ENCODE data around the gene GNB5. TPM values are rescaled to one million over a fixed set of nuclear protein-coding genes. Genes with fewer than 3 reads are reported as not detected.

The GNB5 gene
- total and polyA plus RNA-seq, 2 of the 13 experiments (the other 11 are each of a cell fraction or from before 2014, with no cell fraction given) = 13.7 to 14.4 TPM

- TF ChIP-seq E2F5 (CRISPR knock-in tag; conservative IDR thresholded peaks at IDR 0.05) (no peak), ZNF720 (CRISPR knock-in tag; IDR thresholded peaks at IDR 0.05) (no peak), FOXA1 (IDR thresholded peaks at IDR 0.05) (no peak), FOXA1 (CRISPR knock-in tag; IDR thresholded peaks at IDR 0.05) (peak; percentile 77), CBX2 (IDR thresholded peaks at IDR 0.05; ENCODE audit: low read depth, low read length) (no peak), CBX2 (CRISPR knock-in tag; IDR thresholded peaks at IDR 0.05; ENCODE audit: low read depth) (no peak), RAD21 (CRISPR knock-in tag; IDR thresholded peaks at IDR 0.05) (no peak), ZNF569 (CRISPR knock-in tag; IDR thresholded peaks at IDR 0.05; ENCODE audit: borderline replicate concordance) (no peak), TP53 (CRISPR knock-in tag; conservative IDR thresholded peaks at IDR 0.05) (no peak), TAF15 (IDR thresholded peaks at IDR 0.05; ENCODE audit: low read depth, low read length, poor library complexity, severe bottlenecking) (no peak), ZNF510 (CRISPR knock-in tag; IDR thresholded peaks at IDR 0.05; ENCODE audit: low read depth) (no peak), RELA (CRISPR knock-in tag; IDR thresholded peaks at IDR 0.05) (no peak), ZNF747 (CRISPR knock-in tag; IDR thresholded peaks at IDR 0.05; ENCODE audit: borderline replicate concordance) (no peak), HNRNPUL1 (IDR thresholded peaks at IDR 0.05; ENCODE audit: low read depth, low read length) (no peak), KLF16 (CRISPR knock-in tag; IDR thresholded peaks at IDR 0.05) (no peak; a peak in 1 of 4 replicates), ZNF883 (CRISPR knock-in tag; IDR thresholded peaks at IDR 0.05; ENCODE audit: not compliant biosample characterization) (no peak), SNAPC5 (CRISPR knock-in tag; IDR thresholded peaks at IDR 0.05; ENCODE audit: borderline replicate concordance) (no peak), KDM6A (CRISPR knock-in tag; IDR thresholded peaks at IDR 0.05; ENCODE audit: low read depth) (peak; percentile 70; the same call in 1 of the 2 replicates), CBX5 (CRISPR knock-in tag; IDR thresholded peaks at IDR 0.05; ENCODE audit: borderline replicate concordance) (no peak), TEF (CRISPR knock-in tag; IDR thresholded peaks at IDR 0.05) (no peak; the same call in 1 of the 2 replicates), MEF2D (CRISPR knock-in tag; IDR thresholded peaks at IDR 0.05) (peak; percentile 48; the same call in 1 of the 2 replicates), DDIT3 (CRISPR knock-in tag; IDR thresholded peaks at IDR 0.05) (no peak), DPF2 (CRISPR knock-in tag; IDR thresholded peaks at IDR 0.05; ENCODE audit: borderline replicate concordance, low read depth) (no peak), BHLHE40 (IDR thresholded peaks at IDR 0.05; ENCODE audit: low read length) (no peak), ZNF337 (CRISPR knock-in tag; IDR thresholded peaks at IDR 0.05; ENCODE audit: borderline replicate concordance, low read depth) (no peak), PRMT3 (CRISPR knock-in tag; IDR thresholded peaks at IDR 0.05; ENCODE audit: borderline replicate concordance, low read depth) (no peak), FOXJ3 (CRISPR knock-in tag; IDR thresholded peaks at IDR 0.05; ENCODE audit: borderline replicate concordance) (peak; percentile 59; the same call in 1 of the 2 replicates), TOE1 (CRISPR knock-in tag; IDR thresholded peaks at IDR 0.05) (no peak)
- TF ChIP-seq, protein P1, sequence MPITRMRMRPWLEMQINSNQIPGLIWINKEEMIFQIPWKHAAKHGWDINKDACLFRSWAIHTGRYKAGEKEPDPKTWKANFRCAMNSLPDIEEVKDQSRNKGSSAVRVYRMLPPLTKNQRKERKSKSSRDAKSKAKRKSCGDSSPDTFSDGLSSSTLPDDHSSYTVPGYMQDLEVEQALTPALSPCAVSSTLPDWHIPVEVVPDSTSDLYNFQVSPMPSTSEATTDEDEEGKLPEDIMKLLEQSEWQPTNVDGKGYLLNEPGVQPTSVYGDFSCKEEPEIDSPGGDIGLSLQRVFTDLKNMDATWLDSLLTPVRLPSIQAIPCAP (CRISPR knock-in tag; IDR thresholded peaks at IDR 0.05; ENCODE audit: low read depth) = no peak
Measured at GRCh38 chr15:52115598-52116427, 75.4 kb downstream of the GNB5 start (continued).

Measured in HepG2 (cell line).